Fibroblast of peridontal ligament (primary cell): ENCODE results near the gene NCBP2.

Source experiments
- DNase-seq: peaks from one replicate; pipeline ENCODE4 v3.0.0-alpha.2; 2010; ENCODE audit errors: extremely low read depth

Gene NCBP2

DNA sequence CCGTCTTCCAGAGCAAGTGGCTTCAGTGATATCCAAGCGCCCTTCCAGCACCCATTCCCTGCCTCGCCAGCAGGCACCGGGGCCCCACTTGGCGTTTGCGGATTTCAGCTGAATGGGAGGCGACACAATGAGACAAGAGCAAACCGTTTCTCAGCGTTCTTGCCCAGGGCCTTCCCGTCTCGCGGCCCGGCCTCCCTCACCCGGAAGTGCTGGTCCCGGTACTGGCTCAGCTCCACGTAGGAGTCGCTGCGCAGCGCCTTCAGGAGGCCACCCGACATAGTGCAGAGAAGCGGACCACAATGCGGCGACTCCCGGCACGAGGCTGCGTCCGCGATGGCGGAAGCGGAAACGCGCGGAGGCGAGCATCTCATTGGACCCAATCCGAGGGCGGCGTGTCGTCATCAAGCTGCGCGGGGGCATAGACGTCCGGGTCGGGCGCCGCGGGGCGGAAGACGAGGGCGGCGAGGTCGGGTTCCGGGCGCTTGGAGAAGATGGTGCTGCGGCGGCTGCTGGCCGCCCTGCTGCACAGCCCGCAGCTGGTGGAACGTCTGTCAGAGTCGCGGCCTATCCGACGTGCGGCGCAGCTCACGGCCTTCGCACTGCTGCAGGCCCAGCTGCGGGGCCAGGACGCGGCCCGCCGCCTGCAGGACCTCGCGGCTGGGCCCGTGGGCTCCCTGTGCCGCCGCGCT is at the start of gene NCBP2:
TSS of gene NCBP2 (minus strand) at position 303 of the 689 bp plus-strand sequence. CDS start at position 278, 25 bp downstream.
- DNase-seq: peak; percentile 98

- no peak for DNase-seq
Measured at GRCh38 chr3:196991581-196992460, 49.5 kb upstream of the NCBP2 start.

DNA sequence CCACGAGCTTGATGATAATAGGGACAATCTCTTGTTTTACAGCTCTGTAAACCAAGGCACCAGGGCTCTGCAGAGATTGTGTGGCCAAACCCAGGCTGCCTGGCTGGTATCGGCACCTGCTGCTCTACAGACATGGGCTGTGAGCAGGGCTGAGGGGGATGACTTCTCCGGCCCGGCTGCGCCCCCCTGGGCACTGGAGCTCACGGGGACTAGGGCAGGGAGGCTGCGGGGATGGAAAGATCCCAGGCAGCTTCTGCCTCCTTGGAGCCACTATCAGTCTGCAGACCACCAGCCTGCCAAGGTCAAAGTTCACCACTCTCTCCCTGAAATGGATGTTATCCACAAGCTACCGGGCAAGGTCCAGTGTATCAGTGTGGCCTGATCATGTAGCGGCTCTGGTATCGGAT is 48.3 kb upstream of the NCBP2 start:
- no peak for DNase-seq

- no peak for DNase-seq
Measured at GRCh38 chr3:196989721-196990262, 47.5 kb upstream of the NCBP2 start.

DNA sequence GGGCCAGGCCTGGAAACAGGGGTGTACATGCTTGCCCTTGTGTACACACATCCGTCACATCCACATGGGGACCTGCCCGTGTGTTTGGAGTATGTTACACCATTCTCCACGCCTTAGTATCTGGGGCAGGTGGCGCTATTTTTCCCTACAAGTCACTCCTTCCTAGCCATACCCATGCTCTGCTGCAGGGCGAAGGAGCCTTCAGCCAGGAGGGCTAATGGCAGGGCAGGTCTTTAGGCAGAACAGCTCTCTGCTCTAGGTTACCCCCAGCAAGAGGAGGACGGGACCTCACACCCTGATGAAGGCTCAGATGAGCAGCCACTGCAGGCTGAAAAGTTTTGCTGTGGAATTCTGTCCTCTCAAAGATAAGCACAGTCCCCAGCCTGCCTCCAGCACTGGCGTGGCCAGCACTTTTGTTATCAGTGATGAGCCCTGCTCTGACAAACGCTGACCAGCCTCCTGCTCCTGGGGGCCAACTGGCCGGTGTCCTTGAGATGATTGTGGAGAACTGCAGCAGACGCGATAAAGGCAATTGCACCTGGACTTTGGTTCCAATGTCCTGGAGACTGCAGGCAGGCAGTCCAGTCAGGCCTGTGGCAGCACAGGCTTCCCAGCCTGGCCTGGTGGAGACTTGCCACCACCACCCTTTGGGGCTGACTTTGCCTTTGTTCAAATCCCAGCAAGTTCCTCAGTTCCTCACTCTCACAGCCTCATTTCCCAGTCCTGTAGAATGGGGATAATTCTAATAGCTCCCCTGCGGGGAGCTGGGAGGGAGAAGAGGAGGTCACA is 46.1 kb upstream of the NCBP2 start:
- DNase-seq: no peak

GRCh38 chr3:196987022-196987421 is 44.7 kb upstream of the NCBP2 start:
- DNase-seq: no peak

DNA sequence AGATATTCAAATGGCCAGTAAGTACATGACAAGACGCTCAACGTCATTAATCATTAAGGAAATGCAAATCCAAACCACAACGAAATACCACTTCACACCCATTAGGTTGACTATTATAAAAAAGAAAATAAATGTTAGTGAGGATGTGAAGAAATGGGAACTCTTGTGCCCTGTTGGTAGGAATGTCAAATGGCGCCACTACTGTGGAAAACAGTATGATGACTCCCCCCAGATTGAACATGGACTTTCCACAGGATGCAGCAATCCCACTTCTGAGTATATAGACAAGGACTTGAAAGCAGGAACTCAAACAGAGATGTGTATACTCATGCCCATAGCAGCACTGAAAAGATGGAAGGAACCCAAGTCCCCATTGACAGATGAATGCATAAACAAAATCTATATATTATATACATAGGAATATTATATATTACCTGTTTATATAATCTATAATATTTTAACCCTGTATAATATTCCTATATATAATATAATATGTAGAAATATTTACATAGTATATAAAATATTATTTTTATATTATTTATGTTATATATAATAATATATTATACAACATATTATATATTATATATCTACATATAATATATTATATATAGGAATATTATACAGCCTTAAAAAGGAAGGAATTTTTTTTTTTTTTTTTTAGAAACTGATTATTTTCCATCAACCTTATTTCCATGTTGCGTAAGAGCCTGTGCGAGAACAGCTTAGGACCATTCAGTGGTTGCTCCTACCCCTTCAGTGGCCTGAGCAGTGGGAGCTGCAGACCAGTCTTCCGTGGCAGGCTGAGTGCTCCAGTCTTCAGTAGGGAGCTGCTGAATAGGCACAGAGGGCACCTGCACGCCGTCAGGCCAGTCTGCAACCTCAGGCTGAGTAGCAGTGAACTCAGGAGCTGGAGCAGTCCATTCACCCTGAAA is 43.9 kb upstream of the NCBP2 start:
- no peak for DNase-seq

DNA sequence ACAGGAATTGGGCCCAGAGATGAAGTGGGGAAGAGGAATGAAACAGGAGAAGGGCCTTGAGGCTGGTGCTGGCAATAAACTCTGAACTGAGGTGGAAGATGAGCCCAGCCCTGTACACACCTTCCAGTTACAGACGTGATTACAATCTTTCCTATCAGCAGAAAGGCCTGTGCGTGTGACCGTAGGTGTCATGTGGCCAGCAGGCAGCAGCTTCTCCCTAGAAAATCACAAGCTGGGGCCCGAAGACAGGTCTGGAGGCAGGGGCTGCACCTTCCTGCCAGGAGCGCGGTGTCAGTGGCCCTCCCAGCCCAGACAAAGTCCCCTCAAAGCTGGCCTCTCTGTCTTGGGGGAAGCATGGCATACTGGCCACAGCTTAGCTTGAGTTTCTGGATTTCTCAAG is 43.0 kb upstream of the NCBP2 start:
- no peak for DNase-seq

DNA sequence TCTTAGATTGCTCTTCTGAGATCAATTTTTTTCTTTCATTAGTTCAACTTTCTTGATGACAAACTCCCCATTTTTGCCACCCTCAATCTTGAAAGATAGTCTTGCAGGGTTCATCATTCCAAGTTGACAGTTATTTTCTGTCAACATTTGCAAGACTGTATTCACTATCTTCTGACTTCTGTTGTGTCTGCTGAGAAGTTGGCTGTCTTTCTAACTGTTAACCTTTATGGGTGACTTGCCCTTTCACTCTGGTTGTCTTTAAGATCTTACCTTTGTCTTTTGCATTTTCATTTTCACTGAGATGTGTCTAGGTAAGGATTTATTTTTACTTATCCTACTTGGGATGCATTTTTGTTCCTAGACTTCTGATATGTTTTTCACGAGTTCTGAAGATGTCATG is 40.9 kb upstream of the NCBP2 start:
- DNase-seq: no peak

GRCh38 chr3:196981657-196982056 is 39.3 kb upstream of the NCBP2 start:
- DNase-seq: no peak

GRCh38 chr3:196979545-196979944 is 37.2 kb upstream of the NCBP2 start:
- peak; percentile 78 for DNase-seq

DNA sequence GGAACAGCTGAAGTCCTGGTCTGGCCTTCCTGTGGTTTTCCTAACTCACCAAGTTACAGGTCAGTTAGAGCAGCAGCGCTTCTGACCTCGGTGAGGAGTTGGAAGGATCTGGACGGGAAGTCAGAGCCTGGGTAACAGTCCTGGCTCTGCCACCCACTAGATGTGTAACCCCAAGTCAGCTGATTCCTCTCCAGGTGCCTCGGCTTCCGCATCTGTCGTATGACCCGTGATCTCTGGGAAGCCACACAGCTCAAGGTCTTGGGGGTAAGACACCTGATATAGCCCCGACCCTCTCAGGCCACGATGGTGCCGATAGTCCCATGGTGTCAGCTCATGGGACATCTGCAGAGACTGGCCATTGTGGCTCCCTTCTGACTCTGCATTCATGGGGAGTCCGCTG is 34.6 kb upstream of the NCBP2 start:
- no peak for DNase-seq

GRCh38 chr3:196975349-196975748 is 33.0 kb upstream of the NCBP2 start:
- no peak for DNase-seq

- DNase-seq: no peak
Measured at GRCh38 chr3:196974661-196975060, 32.3 kb upstream of the NCBP2 start.

- DNase-seq: no peak
Measured at GRCh38 chr3:196971094-196971698, 28.9 kb upstream of the NCBP2 start.

GRCh38 chr3:196970547-196971093 is 28.3 kb upstream of the NCBP2 start:
- no peak for DNase-seq

- peak; percentile 23 for DNase-seq
Measured at GRCh38 chr3:196969660-196970546, 27.6 kb upstream of the NCBP2 start.

- no peak for DNase-seq
Measured at GRCh38 chr3:196969134-196969659, 26.9 kb upstream of the NCBP2 start.
